Activated CD4-positive, alpha-beta T cell treated with anti-CD3 and anti-CD28 coated beads, Interleukin-2, amount 10 ng/mL, durations not matched to agents 7 days and 5 days (primary cell): ENCODE data around the gene TP53I13. TPM values are rescaled to one million over a fixed set of nuclear protein-coding genes. Genes with fewer than 3 reads are reported as not detected.

Experiments
- CTCF ChIA-PET: fragments of 350-600 bp; sonication (Branson Sonifier 250); formaldehyde crosslinking; loops from one replicate; lab custom pipeline; 2021; ENCODE audit warnings: antibody characterized with exemption; lab: Charles Lee
- POLR2A ChIA-PET: fragments of 350-600 bp; sonication (Branson Sonifier 250); formaldehyde crosslinking; loops from one replicate; lab custom pipeline; 2021; ENCODE audit warnings: antibody characterized with exemption; lab: Charles Lee
- DNase-seq: peaks from one replicate; pipeline ENCODE4 v3.0.0-alpha.2; 2020
- H3K27ac Mint-ChIP-seq: one replicate; pipeline ENCODE4 v1.8.0; 2021; ENCODE audit warnings: mild to moderate bottlenecking, moderate library complexity, mixed read lengths
- H3K27me3 Mint-ChIP-seq: one replicate; pipeline ENCODE4 v1.8.0; 2021; ENCODE audit warnings: mixed read lengths
- H3K36me3 Mint-ChIP-seq: one replicate; pipeline ENCODE4 v1.8.0; 2021; ENCODE audit warnings: low read depth, mixed read lengths
- H3K4me1 Mint-ChIP-seq: one replicate; pipeline ENCODE4 v1.8.0; 2021; ENCODE audit warnings: mixed read lengths
- H3K4me3 Mint-ChIP-seq: one replicate; pipeline ENCODE4 v1.8.0; 2021; ENCODE audit warnings: mild to moderate bottlenecking, moderate library complexity, mixed read lengths
- H3K9me3 Mint-ChIP-seq: one replicate; pipeline ENCODE4 v1.8.0; 2021; ENCODE audit warnings: mixed read lengths
- total RNA-seq, 2 experiments: library from RNA; stranded (reverse); gene quantifications; one replicate each; pipeline ENCODE4 v1.2.3, GENCODE V29; 2021

Gene TP53I13
- total RNA-seq, 2 experiments from 2014 or later = 71.4 to 75.0 TPM

GRCh38 chr17:29576214-29577000 is 7.9 kb downstream of the TP53I13 start:
- Mint-ChIP-seq H3K27me3 (no peaks in the 10 kb centered on the region), H3K9me3 (no peaks in the 10 kb centered on the region), H3K27ac (no peak overlapping the region), H3K4me3 (no peak overlapping the region), H3K36me3 (peaks cover 30% of the 10 kb centered on the region), H3K4me1 (peaks cover 7% of the 10 kb centered on the region)
- DNase-seq = no peak
- CTCF ChIA-PET = interaction anchor here (0.5 to 8.6 kb wide), 4 partner anchors 8 to 40 kb away, joined by 3 to 77 read pairs (median 12); partner anchors contain the start of genes ABHD15, ANKRD13B and TP53I13
- POLR2A ChIA-PET = interaction anchor here (0.8 kb wide), 1 partner anchor 10 kb away, joined by 3 read pairs; the partner anchor contains the start of gene ABHD15

DNA sequence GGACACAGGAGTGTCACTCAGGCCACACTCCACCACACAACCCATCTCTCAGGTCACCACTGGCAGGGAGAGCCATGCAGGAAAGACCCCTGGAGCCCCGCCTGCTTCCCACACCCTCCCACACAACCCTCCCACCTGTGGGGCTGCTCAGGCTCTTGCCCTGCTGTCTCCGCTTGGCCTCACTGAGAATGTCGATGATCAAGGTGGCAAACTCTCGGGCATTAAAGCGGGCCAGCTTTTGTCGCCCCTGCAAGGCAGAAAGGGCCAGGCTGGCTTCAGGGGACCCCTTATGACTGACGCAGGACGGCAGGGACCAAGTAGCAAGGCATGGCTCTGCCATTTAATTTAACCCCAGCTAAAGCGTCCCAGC is 8.5 kb downstream of the TP53I13 start:
- H3K27me3 Mint-ChIP-seq = no peaks in the 10 kb centered on the region
- H3K36me3 Mint-ChIP-seq = peaks cover 30% of the 10 kb centered on the region
- peaks cover 7% of the 10 kb centered on the region for H3K4me1 Mint-ChIP-seq
- H3K4me3 Mint-ChIP-seq = no peak overlapping the region
- H3K9me3 Mint-ChIP-seq = no peaks in the 10 kb centered on the region
- H3K27ac Mint-ChIP-seq = no peak overlapping the region
- ChIA-PET POLR2A (no interaction called here), CTCF (interaction anchor here (3.1 to 8.6 kb wide), 2 partner anchors 9 to 40 kb away, joined by 22 to 77 read pairs; partner anchors contain the start of genes ABHD15 and TP53I13)
- DNase-seq = no peak

DNA sequence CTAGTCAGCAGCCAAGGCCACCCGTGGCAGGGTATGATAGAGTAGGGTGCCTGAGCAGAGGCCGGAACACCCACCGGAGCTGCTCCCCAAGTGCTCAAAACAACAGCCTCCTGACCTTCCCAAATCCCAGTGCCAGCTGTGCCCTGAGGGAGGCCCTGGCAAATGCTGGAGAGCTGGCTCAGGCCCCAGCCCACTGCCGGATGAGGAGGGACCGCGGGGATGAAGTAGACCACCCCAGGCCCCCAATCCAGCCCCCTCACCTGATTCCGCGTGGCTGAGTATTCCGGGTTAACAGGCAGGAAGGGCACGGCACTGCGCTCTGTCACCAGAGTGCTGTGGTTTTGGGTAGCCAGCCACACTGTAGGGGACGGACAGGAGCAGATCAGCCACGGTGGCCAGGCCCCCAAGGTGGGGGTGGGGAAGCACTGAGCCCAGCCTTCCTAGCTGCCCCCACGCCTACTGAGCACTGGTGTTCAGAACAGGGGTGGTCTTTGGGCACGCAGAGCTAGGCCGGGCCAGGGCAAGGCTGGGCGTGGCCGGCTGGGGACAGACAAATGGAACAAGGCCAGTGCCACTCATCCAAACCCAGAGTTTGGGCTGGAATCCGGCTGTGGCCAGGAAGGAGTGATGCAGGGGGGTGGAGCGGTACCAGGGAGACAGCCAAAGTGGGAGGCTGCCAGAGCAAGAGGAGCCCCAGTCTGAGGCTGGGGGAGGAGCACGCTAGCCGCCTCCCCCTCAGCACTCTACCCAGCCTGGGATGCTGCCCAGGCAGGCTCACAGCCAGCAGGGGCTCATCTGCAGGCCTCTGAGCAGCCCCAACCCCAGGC is 9.1 kb downstream of the TP53I13 start:
- Mint-ChIP-seq H3K4me1 (peaks cover 13% of the 10 kb centered on the region), H3K27ac (no peak overlapping the region), H3K27me3 (no peaks in the 10 kb centered on the region), H3K4me3 (no peak overlapping the region), H3K36me3 (peaks cover 36% of the 10 kb centered on the region), H3K9me3 (no peaks in the 10 kb centered on the region)
- POLR2A ChIA-PET = no interaction called here
- CTCF ChIA-PET = interaction anchor here (3.1 to 8.6 kb wide), 3 partner anchors 9 to 39 kb away, joined by 22 to 77 read pairs (median 45); partner anchors contain the start of genes ABHD15, ANKRD13B and TP53I13
- DNase-seq = no peak

GRCh38 chr17:29578626-29579485 is 10.4 kb downstream of the TP53I13 start:
- Mint-ChIP-seq H3K4me3 (no peak overlapping the region), H3K36me3 (peaks cover 42% of the 10 kb centered on the region), H3K4me1 (peaks cover 25% of the 10 kb centered on the region), H3K9me3 (no peaks in the 10 kb centered on the region), H3K27me3 (no peaks in the 10 kb centered on the region), H3K27ac (no peak overlapping the region)
- DNase-seq = no peak
- POLR2A ChIA-PET = no interaction called here
- CTCF ChIA-PET = interaction anchor here (0.9 to 8.6 kb wide), 6 partner anchors 9 to 39 kb away, joined by 3 to 77 read pairs (median 10); partner anchors contain the start of genes ABHD15, ANKRD13B and TP53I13

DNA sequence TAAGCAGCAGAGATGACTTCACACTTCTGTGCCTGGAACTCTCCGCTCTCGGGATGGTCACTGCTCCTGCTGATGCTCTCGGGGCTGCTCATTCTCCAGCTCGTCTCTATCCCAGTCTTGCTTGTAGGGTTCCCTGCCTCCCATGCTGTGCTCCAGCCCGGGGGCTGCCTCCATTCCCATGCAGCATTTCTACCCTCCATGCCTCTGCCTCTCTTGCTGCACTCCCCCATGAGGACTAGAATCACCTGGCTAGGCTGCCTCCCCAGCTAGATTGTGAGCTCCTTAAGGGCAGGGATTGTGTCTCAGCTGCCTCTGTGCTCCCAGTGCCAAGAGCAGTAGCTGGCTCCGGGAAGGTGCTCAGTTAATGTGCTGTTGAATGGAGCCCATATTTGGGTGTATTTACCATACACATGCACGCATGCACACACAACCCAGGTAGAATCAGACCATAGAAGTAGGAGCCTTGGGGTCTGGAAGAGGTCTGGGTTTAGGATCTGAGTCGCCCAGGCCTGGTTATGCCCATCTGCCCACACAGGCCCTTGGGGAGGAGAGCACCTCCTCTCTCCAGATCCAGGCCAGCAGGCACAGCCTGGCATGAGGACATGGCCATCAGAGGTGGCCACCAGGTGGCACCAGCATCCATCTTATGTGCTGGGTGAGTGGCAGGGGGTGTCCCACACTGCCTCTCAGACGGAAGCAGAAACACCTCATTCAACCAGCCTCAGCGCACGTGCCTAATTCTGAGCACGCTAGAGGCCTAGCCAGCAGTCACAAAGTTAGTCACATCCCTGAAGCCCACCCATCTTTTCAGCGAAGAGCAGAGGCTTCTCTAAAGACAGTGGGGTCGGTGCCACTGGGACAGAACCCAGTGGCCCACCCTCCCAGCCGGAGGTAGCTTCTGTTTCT is 11.6 kb downstream of the TP53I13 start:
- DNase-seq = peak; percentile 92
- H3K9me3 Mint-ChIP-seq = no peaks in the 10 kb centered on the region
- H3K36me3 Mint-ChIP-seq = peaks cover 36% of the 10 kb centered on the region
- peak overlapping the region; percentile 84 for H3K27ac Mint-ChIP-seq
- H3K27me3 Mint-ChIP-seq = no peaks in the 10 kb centered on the region
- POLR2A ChIA-PET = no interaction called here
- H3K4me3 Mint-ChIP-seq = no peak overlapping the region
- CTCF ChIA-PET = interaction anchor here (0.7 to 8.6 kb wide), 12 partner anchors 7 to 210 kb away, joined by 3 to 77 read pairs (median 7); partner anchors contain the start of genes ABHD15, ANKRD13B, CORO6 and TP53I13
- H3K4me1 Mint-ChIP-seq = peaks cover 37% of the 10 kb centered on the region

DNA sequence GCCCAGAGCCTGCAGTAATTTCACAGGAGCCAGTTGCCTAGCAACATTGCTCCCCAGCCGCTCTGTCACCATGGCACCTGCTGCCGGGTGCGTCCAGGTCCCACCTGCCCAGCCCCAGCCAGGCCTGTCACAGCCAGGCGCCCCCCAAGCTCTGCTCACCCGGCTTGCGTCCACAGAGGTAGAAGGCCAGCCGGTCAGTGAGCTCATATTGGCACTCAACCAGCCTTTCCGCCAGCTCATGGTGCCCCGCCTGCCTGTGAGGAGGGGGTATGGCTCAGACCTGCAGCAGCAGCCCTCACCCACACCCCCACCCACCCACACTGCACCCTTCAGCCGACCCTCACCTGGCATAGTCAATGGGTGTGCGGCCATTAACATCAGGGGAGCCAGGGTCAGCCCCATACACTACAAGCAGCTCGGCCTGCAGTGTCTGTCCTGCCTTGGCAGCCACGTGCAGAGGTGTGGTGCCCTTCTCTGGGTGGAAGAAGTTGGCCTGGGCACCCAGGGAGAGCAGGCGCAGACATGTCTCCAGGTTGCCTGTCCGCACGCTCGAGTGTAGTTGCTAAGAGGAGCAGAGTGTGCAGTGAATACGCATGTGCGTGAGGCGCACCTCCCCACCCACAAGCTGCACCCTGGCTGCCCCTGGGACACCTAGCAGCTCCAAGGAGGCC is 13.2 kb downstream of the TP53I13 start:
- H3K4me1 Mint-ChIP-seq = peaks cover 53% of the 10 kb centered on the region
- no peak overlapping the region for H3K27ac Mint-ChIP-seq
- peaks cover 34% of the 10 kb centered on the region for H3K36me3 Mint-ChIP-seq
- no peaks in the 10 kb centered on the region for H3K9me3 Mint-ChIP-seq
- no peak for DNase-seq
- CTCF ChIA-PET = interaction anchor here (0.6 to 8.6 kb wide), 10 partner anchors 9 to 487 kb away, joined by 3 to 77 read pairs (median 8); partner anchors contain the start of genes ABHD15, ANKRD13B and TP53I13
- H3K27me3 Mint-ChIP-seq = no peaks in the 10 kb centered on the region
- H3K4me3 Mint-ChIP-seq = no peak overlapping the region
- POLR2A ChIA-PET = no interaction called here

DNA sequence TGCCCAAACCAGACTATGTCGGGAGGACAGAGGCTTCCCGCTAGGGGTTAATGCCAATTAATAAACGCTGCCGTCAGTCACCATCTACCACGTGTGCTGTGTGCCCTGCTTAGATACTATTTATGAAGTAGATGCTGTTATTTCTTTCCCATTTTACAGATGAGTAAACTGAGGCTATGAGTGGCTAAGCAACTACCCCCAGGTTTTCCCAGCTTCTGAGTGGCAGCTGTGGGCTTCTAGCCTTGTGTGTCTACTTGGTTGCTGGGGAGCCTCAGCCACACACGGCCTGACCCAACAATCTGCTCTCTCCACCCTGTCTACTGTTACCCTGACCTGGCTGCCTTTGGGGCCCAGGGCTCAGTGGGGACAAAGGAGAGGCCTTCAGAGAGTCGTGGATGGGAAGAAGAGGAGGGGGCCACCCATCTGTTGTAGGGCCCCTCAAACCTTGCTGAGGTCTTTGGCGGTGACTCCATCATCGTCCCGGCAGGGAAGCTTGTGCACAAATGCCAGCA is 13.8 kb downstream of the TP53I13 start:
- DNase-seq = no peak
- peaks cover 34% of the 10 kb centered on the region for H3K36me3 Mint-ChIP-seq
- H3K9me3 Mint-ChIP-seq = no peaks in the 10 kb centered on the region
- H3K27me3 Mint-ChIP-seq = no peaks in the 10 kb centered on the region
- H3K4me1 Mint-ChIP-seq = peaks cover 59% of the 10 kb centered on the region
- H3K4me3 Mint-ChIP-seq = no peak overlapping the region
- H3K27ac Mint-ChIP-seq = peak overlapping the region; percentile 9
- POLR2A ChIA-PET = no interaction called here
- CTCF ChIA-PET = interaction anchor here (1.1 to 8.6 kb wide), 6 partner anchors 10 to 349 kb away, joined by 3 to 77 read pairs (median 10); partner anchors contain the start of genes ABHD15, ANKRD13B and TP53I13

DNA sequence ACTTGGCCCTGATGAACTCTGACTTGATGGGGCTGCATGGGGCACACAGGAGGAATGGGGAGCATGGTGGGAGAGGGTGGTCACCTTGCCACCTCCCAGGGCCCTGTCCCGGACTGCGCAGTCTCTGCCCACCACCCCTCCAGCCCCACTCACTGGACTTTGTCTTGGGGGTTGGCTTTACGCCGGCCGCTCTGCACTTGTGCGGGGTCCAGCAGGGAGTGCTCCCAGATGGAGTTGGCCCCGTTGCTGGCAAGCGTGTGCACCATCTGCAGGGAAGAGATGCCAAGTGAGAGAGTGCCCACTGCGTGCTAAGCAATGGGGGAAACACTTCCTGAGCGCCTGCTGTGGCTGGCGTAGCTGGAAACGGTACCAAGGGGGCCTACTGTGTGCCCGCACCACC is 14.3 kb downstream of the TP53I13 start:
- ChIA-PET POLR2A (no interaction called here), CTCF (interaction anchor here (1.1 to 8.6 kb wide), 5 partner anchors 10 to 35 kb away, joined by 3 to 77 read pairs (median 8); partner anchors contain the start of genes ABHD15, ANKRD13B and TP53I13)
- Mint-ChIP-seq H3K27ac (peak overlapping the region; percentile 9), H3K9me3 (no peaks in the 10 kb centered on the region), H3K36me3 (peaks cover 32% of the 10 kb centered on the region), H3K4me3 (no peak overlapping the region), H3K27me3 (no peaks in the 10 kb centered on the region), H3K4me1 (peaks cover 64% of the 10 kb centered on the region)
- no peak for DNase-seq

DNA sequence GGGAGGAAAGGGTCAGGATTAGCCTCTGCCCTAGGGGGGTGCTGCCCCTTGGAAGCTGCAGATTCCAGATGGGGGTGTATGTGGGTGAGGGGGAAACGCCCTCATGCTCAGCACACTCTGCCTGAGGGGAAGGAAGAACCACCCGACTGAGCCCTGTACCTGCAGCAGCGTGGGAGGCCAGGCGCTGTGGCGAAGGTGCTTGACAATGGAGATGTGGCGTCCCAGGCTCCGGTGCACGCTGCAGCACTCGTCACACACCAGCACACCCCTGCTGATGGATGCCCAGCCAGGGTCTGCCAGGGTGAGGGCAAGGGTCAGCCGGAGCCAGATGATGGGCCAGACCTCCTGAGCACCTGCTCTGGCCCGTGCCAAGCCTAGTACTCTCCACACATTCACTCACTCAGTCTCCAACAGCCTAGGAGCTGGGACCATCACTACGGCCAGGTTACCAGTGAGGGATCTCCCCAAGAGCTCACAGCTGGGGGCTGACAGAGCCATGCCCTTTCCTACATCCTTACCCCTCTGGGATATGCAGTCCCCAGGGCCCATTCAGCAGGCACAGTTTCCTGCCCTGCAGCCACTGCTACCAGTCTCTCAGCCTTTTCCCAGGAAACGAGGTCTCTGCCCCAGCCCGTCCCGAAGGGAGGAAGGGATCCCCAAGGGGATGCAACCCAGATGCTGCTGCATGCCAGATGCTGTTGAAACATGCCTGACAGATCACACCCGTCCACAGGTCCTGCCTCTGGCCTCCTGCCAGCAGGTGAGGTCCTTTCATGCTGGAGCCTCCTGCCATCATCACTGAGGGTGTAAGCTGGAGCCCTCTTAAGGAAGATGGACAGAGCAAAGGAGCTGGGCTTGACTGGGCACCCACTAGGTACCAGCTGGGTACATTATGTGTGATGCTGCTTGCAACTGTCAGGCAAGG is 15.1 kb downstream of the TP53I13 start:
- no peaks in the 10 kb centered on the region for H3K9me3 Mint-ChIP-seq
- no peak for DNase-seq
- H3K27me3 Mint-ChIP-seq = no peaks in the 10 kb centered on the region
- no peak overlapping the region for H3K4me3 Mint-ChIP-seq
- ChIA-PET POLR2A (no interaction called here), CTCF (interaction anchor here (2.1 to 8.6 kb wide), 4 partner anchors 9 to 34 kb away, joined by 6 to 77 read pairs (median 26); partner anchors contain the start of genes ABHD15, ANKRD13B and TP53I13)
- peaks cover 69% of the 10 kb centered on the region for H3K4me1 Mint-ChIP-seq
- H3K27ac Mint-ChIP-seq = peak overlapping the region; percentile 86
- H3K36me3 Mint-ChIP-seq = peaks cover 33% of the 10 kb centered on the region
